GM12878 (cell line): ENCODE data around the gene LRTM2. TPM values are rescaled to one million over a fixed set of nuclear protein-coding genes. Genes with fewer than 3 reads are reported as not detected.

Experiments used
- ATAC-seq: fragments of 200-7000 bp; cut with Tn5 transposase; 3 replicates; pipeline ENCODE4 v1.9.1; 2020; ENCODE audit warnings: mild to moderate bottlenecking, moderate library complexity
- BruUV-seq: library from RNA; stranded (reverse); fragments of 400-500 nt; replicated peaks from 2 replicates; lab custom pipeline; 2021; lab: Mats Ljungman, UMichigan
- CTCF ChIA-PET: fragments of 300-600 bp; sonication (Branson Sonifier 250); formaldehyde crosslinking; extraction: SDS; loops from one replicate; lab custom pipeline; 2021; ENCODE audit warnings: inconsistent platforms; lab: Yijun Ruan, JAX
- POLR2A ChIA-PET: fragments of 350-600 bp; formaldehyde crosslinking; extraction: SDS; loops from one replicate; lab custom pipeline; 2021; ENCODE audit warnings: inconsistent platforms; lab: Charles Lee
- RAD21 ChIA-PET: fragments of 300-600 bp; sonication (Branson Sonifier 250); formaldehyde crosslinking; loops from one replicate; lab custom pipeline; 2023; ENCODE audit warnings: antibody characterized with exemption; ENCODE audit not compliant: unreplicated experiment; lab: Charles Lee
- SMC1A ChIA-PET: fragments of 300-600 bp; sonication (Branson Sonifier 250); formaldehyde crosslinking; loops from one replicate; lab custom pipeline; 2023; ENCODE audit not compliant: unreplicated experiment, uncharacterized antibody; lab: Charles Lee
- DNase-seq: peaks from one replicate; pipeline ENCODE4 v3.0.0-alpha.2; 2011; ENCODE audit warnings: low read depth, low spot score
- FAIRE-seq: peaks from 3 replicates; lab custom pipeline; 2011; peaks lifted over from hg19 to GRCh38; lab: Jason Lieb, UNC
- H2AFZ ChIP-seq: 2 replicates; pipeline ENCODE4 v1.6.0; 2011; ENCODE audit warnings: low read depth, low read length, control low read depth; ENCODE audit not compliant: control insufficient read depth
- H3K27ac ChIP-seq: 2 replicates; pipeline ENCODE4 v1.5.1; 2011; ENCODE audit warnings: control low read depth; ENCODE audit not compliant: control insufficient read depth, insufficient read depth
- H3K27me3 ChIP-seq, 2 experiments: replicated peaks in 1 of 2; 2 replicates each; pipeline versions ENCODE4 v1.6.0 to v1.6.1; 2011; ENCODE audit warnings: low read length in 1 of 2; ENCODE audit not compliant: control insufficient read depth in 2 of 2, insufficient read depth in 2 of 2
- H3K36me3 ChIP-seq, 2 experiments: 2 replicates each; pipeline ENCODE4 v1.5.1; 2011; ENCODE audit warnings: low read length in 1 of 2; ENCODE audit not compliant: control insufficient read depth in 2 of 2, insufficient read depth in 2 of 2
- H3K4me1 ChIP-seq: 2 replicates; pipeline ENCODE4 v1.6.1; 2011; ENCODE audit warnings: mild to moderate bottlenecking, low read length, moderate library complexity, mixed read lengths; ENCODE audit not compliant: control insufficient read depth, insufficient read depth
- H3K4me2 ChIP-seq: 2 replicates; pipeline ENCODE4 v1.6.0; 2011; ENCODE audit warnings: control low read depth; ENCODE audit not compliant: control insufficient read depth, insufficient read depth
- H3K4me3 ChIP-seq: fragments of 200-600 bp; sonication (generic); 2 replicates; pipeline ENCODE4 v1.5.1; 2016
- H3K79me2 ChIP-seq: 2 replicates; pipeline ENCODE4 v1.6.0; 2011; ENCODE audit warnings: low read length; ENCODE audit not compliant: control insufficient read depth, insufficient read depth
- H3K9ac ChIP-seq: 2 replicates; pipeline ENCODE4 v1.8.0; 2011; ENCODE audit warnings: low read length, control low read depth, mixed read lengths; ENCODE audit not compliant: control insufficient read depth, insufficient read depth
- H3K9me3 ChIP-seq: replicated peaks from 3 replicates; pipeline ENCODE4 v1.5.1; 2011; ENCODE audit warnings: mild to moderate bottlenecking, low read length; ENCODE audit not compliant: control insufficient read depth, insufficient read depth
- H4K20me1 ChIP-seq: 2 replicates; pipeline ENCODE4 v1.6.0; 2011; ENCODE audit not compliant: control insufficient read depth, insufficient read depth
- CEBPB ChIP-seq, 2 experiments: fragments of 150-350 bp in 1 of 2; IDR thresholded peaks; 2 replicates each; pipeline ENCODE4 v1.6.1; 2012 to 2014; ENCODE audit warnings: low read depth in 2 of 2, low read length in 2 of 2, borderline replicate concordance in 1 of 2, inconsistent platforms in 1 of 2
- IKZF1 ChIP-seq: fragments of 450-650 bp; conservative IDR thresholded peaks from 2 replicates; pipeline ENCODE4 v1.6.1; 2017; ENCODE audit warnings: antibody characterized with exemption, mild to moderate bottlenecking
- JUNB ChIP-seq: IDR thresholded peaks from 2 replicates; pipeline ENCODE4 v1.6.1; 2016; ENCODE audit warnings: antibody characterized with exemption, mild to moderate bottlenecking
- JUND ChIP-seq: IDR thresholded peaks from 2 replicates; pipeline ENCODE4 v1.6.1; 2012; ENCODE audit warnings: low read depth, mild to moderate bottlenecking, low read length, improper control_type of control experiment, moderate library complexity
- SIX5 ChIP-seq: IDR thresholded peaks from 2 replicates; pipeline ENCODE4 v1.6.1; 2011; ENCODE audit warnings: mild to moderate bottlenecking, low read depth, low read length, moderate library complexity; ENCODE audit not compliant: severe bottlenecking
- ZNF217 ChIP-seq: fragments of 450-650 bp; IDR thresholded peaks from 2 replicates; pipeline ENCODE4 v1.6.1; 2017; ENCODE audit warnings: antibody characterized with exemption, mild to moderate bottlenecking
- WGBS: methylation state at CpG from one replicate; pipeline ENCODE4 v1.1.6; 2016; ENCODE audit warnings: low lambda C conversion rate; ENCODE audit not compliant: insufficient replicate concordance, insufficient coverage; ENCODE audit errors: missing lambda C conversion rate; 5-methylcytosine and 5-hydroxymethylcytosine counted together
- in situ Hi-C: fragments of 300-500 bp; cut with MboI; formaldehyde crosslinking; loops from 9 replicates; pipeline ENCODE4 v1.14.3; 2018; ENCODE audit warnings: mixed read lengths
- intact Hi-C: fragments of 100-400 bp; cut with micrococcal nuclease; formaldehyde crosslinking; loops from one replicate; pipeline ENCODE4 v1.14.2; 2022; ENCODE audit not compliant: unreplicated experiment
- polyA plus RNA-seq, 11 experiments: library from polyadenylated mRNA; depleted of rRNA in 4 of 11; unstranded in 6 of 11; stranded (reverse) in 5 of 11; fragments of >200 nt; fragmentation: Nextera tagmentation in 4 of 11; fragmentation: Illumina TruSeq in 1 of 11; extraction: Ambion mirVana in 4 of 11; extraction: Trizol in 1 of 11; gene quantifications; 1 replicate in 1 of 11; 2 replicates in 10 of 11; pipeline versions ENCODE4 v1.2.1 to v1.2.3, GENCODE V29; 2011 to 2016; ENCODE audit warnings: inconsistent platforms in 2 of 11, missing spikeins in 2 of 11, low read depth in 1 of 11
- total RNA-seq, 4 experiments: library from RNA; depleted of rRNA in 3 of 4; stranded (reverse); fragments of >200 nt in 3 of 4; fragmentation: Illumina TruSeq in 1 of 4; extraction: Trizol in 1 of 4; gene quantifications; 2 replicates each; pipeline versions ENCODE4 v1.2.1 to v1.2.3, GENCODE V29; 2013 to 2021
- TF ChIP-seq, protein P1 (sequence below): IDR thresholded peaks from 2 replicates; pipeline ENCODE4 v1.6.1; 2011; ENCODE audit warnings: low read depth, mild to moderate bottlenecking, low read length, moderate library complexity, borderline replicate concordance; ENCODE audit errors: extremely low read depth
- TF ChIP-seq, protein P2 (sequence below): fragments of 450-650 bp; IDR thresholded peaks from 2 replicates; pipeline ENCODE4 v1.6.1; 2017; ENCODE audit warnings: borderline replicate concordance

The LRTM2 gene
- total and polyA plus RNA-seq, 10 of the 15 experiments (the other 5 are each of a cell fraction or from before 2014, with no cell fraction given) = 0.05 TPM; not detected in 9

DNA sequence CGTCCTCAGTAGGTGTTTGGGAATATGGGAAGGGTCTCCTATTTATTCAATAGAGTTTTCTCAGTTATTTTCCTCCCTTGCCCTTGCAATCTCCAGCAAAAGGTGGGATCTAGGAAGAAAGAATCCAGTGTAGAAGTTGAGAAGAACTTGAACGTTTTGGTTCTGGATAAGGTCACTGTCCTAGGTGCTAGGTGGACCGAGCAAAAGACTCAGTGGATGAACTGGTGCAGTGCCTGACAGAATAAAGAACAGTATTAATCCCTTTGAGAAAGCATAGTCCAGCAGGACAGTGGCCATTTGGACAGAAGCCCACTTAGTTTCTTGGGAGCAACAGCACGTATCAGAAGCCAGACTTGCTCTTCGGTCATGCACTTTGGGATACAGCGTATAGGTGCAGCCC, 32.7 kb upstream of the LRTM2 start:
- Histone ChIP-seq H3K79me2 (no peaks in the 10 kb centered on the region), H3K4me1 (peaks cover 3% of the 10 kb centered on the region), H3K27ac (no peak overlapping the region), H3K9me3 (no peaks in the 10 kb centered on the region), H3K4me3 (no peak overlapping the region), H3K36me3 (peaks cover 13% of the 10 kb centered on the region in 2 experiments), H3K4me2 (no peak overlapping the region), H4K20me1 (no peaks in the 10 kb centered on the region), H2AFZ (no peak overlapping the region), H3K9ac (no peak overlapping the region), H3K27me3 (no peaks in the 10 kb centered on the region)
- TF ChIP-seq JUNB = no peak
- no peak for TF ChIP-seq IKZF1
- TF ChIP-seq, protein P1, sequence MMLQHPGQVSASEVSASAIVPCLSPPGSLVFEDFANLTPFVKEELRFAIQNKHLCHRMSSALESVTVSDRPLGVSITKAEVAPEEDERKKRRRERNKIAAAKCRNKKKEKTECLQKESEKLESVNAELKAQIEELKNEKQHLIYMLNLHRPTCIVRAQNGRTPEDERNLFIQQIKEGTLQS = no peak
- RAD21 ChIA-PET = no interaction called here
- 67% methylated on average over 6 of the region's 6 CpGs for whole genome bisulfite sequencing
- DNase-seq (no peak), FAIRE-seq (no peak), ATAC-seq (no peak)
- in situ Hi-C loops = loop anchor here (5.0 kb wide), 1 partner anchor 140 kb away; no protein-coding TSS in a partner anchor
- POLR2A ChIA-PET = no interaction called here
- intact Hi-C loops = no loop called here
- BruUV-seq = no TSS peak
- CTCF ChIA-PET = interaction anchor here (1.0 to 9.5 kb wide), 3 partner anchors 111 to 153 kb away, joined by 3 to 434 read pairs (median 112); no protein-coding TSS in a partner anchor
- SMC1A ChIA-PET = interaction anchor here (5.4 to 6.6 kb wide), 2 partner anchors 136 to 152 kb away, joined by 56 to 202 read pairs; no protein-coding TSS in a partner anchor

DNA sequence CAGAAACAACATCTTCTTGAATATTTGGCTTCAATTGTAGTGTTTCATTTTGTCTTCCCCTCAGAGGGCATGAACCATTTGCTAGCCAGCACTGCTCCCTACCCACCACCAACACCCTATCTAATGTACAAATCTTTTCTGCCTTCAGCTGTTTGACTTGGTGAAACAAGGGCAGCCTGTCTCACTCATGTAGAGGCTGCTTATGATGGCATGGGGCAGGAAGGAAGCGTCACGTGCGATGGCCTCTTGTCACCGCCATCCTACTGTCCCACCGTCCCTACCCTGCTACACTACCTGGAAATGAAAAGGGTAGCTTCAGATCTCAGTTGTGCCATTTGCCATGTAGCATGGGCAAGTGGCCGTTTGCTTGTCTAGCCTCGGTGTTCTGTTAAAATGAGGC, 29.9 kb upstream of the LRTM2 start:
- Histone ChIP-seq H3K36me3 (peaks cover 13% of the 10 kb centered on the region in 2 experiments), H3K9me3 (no peaks in the 10 kb centered on the region), H3K27ac (no peak overlapping the region), H2AFZ (no peak overlapping the region), H3K79me2 (no peaks in the 10 kb centered on the region), H3K9ac (no peak overlapping the region), H3K4me3 (no peak overlapping the region), H3K4me2 (no peak overlapping the region), H3K27me3 (no peaks in the 10 kb centered on the region), H3K4me1 (peaks cover 3% of the 10 kb centered on the region), H4K20me1 (no peaks in the 10 kb centered on the region)
- 75% methylated on average over 7 of the region's 7 CpGs for WGBS
- no TSS peak for BruUV-seq
- in situ Hi-C loops (loop anchor here (5.0 kb wide), 1 partner anchor 147 kb away; no protein-coding TSS in a partner anchor), intact Hi-C loops (loop anchor here (5.0 to 10.0 kb wide), 3 partner anchors 93 to 494 kb away; no protein-coding TSS in a partner anchor)
- DNase-seq = no peak
- RAD21 ChIA-PET = interaction anchor here (1.0 to 5.9 kb wide), 16 partner anchors 9 to 672 kb away, joined by 4 to 234 read pairs (median 6); partner anchors contain the start of gene ADIPOR2
- CTCF ChIA-PET = interaction anchor here (0.7 to 9.5 kb wide), 46 partner anchors 8 to 1349 kb away, joined by 3 to 434 read pairs (median 4); partner anchors contain the start of genes ADIPOR2 and WNT5B
- SMC1A ChIA-PET = interaction anchor here (0.7 to 7.6 kb wide), 28 partner anchors 9 to 692 kb away, joined by 3 to 202 read pairs (median 6); no protein-coding TSS in a partner anchor
- ATAC-seq = no peak
- POLR2A ChIA-PET = interaction anchor here (0.7 to 1.6 kb wide), 4 partner anchors 137 to 150 kb away, joined by 3 to 5 read pairs (median 3); no protein-coding TSS in a partner anchor
- FAIRE-seq = no peak
- TF ChIP-seq ZNF217 (no peak), CEBPB (IDR thresholded peaks at IDR 0.05; ENCODE audit: borderline replicate concordance in 1 of 2, low read depth in 2 of 2, low read length in 2 of 2) (no peak), SIX5 (no peak), JUND (no peak)
- TF ChIP-seq, protein P2, sequence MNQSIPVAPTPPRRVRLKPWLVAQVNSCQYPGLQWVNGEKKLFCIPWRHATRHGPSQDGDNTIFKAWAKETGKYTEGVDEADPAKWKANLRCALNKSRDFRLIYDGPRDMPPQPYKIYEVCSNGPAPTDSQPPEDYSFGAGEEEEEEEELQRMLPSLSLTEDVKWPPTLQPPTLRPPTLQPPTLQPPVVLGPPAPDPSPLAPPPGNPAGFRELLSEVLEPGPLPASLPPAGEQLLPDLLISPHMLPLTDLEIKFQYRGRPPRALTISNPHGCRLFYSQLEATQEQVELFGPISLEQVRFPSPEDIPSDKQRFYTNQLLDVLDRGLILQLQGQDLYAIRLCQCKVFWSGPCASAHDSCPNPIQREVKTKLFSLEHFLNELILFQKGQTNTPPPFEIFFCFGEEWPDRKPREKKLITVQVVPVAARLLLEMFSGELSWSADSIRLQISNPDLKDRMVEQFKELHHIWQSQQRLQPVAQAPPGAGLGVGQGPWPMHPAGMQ = no peak
